CD4-positive, alpha-beta T cell treated with Interleukin-12 subunit alpha and Interleukin-12 subunit beta, for 1 hour (primary cell): ENCODE data around the gene KIAA2012.
A peak's percentile ranks its signal among the peaks of the same experiment; 100 is the strongest.
"Not testable (repeated sequence)": the region's sequence is repeated elsewhere in the genome, so short reads cannot be mapped to it uniquely, and the experiment has no call there.

Experiments used
- DNase-seq: peaks from one replicate; pipeline ENCODE4 v3.0.0-alpha.2; 2020

The KIAA2012 gene

GRCh38 chr2:202204855-202205254 lies 131.8 kb downstream of the KIAA2012 start:
- no peak for DNase-seq

- DNase-seq, result no peak
These were observed 135.5 kb downstream of the KIAA2012 start for GRCh38 chr2:202208526-202208925.

DNA sequence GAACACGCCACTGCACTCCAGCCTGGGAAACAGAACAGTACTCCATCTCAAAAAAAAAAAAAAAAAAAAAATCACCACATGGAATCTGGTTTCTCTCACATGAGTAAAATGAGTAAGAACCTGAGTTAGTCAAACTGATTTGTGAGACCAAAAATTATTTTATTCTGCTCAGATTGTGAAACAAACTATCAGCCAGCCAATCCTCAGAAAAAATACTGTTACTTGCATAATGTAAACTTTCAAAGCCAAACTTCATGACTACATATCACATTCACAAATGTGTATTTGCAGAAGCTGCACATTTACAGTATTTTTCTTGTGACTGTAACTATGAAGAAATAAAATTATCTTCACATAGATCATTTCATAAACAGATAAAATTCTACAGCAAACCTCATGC lies 142.1 kb downstream of the KIAA2012 start:
- no peak for DNase-seq

GRCh38 chr2:202221873-202222272 lies 148.8 kb downstream of the KIAA2012 start:
- DNase-seq, result no peak

- DNase-seq, result no peak
These were observed 164.8 kb downstream of the KIAA2012 start for GRCh38 chr2:202237787-202238233.

DNA sequence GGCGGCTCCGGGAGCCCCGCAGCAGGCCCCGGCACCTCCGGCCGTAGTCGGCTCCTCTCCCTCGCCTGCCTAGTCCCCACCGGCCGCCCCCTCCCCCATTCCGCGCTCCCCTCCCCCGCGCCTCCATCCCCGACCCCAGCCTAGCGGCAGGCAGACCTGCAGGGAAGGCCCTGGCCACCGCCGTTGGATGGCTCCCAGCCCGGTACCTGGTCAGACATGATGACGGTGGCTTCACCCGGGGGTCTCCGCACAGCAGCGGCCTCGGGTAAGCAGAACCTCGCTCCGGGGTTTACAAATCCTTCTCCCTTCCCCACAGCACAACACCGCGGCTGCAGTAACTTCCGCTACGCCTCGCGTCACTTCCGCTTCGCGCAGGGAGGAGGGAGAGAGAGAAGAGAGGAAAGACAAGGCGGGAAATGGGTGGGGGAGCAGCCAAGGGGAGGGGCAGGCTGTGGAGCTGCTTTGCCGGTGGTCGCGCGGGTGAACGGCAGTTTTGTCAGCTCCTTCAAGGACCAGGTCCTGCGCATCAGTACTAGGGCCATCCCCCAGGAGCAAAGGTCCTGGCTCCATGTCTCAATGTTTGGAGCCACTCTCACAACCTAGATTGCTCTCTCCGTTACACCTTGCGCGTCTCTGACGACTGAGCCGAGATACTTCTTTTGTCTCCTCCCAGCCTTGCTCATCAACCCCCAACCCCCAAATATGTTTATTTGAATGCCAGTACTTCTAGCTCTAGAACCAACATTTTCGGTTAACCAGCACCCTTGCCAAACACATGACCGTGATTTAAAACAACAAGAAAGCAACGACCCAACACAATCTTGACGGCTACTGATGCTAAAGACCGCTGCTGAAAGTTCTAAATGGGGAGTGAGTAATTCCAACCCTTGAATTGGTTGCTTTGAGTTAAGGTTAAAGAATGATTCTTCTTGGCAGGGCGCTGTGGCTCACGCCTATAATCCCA lies 165.5 kb downstream of the KIAA2012 start, which contains the start of gene SUMO1:
TSS of gene SUMO1 (minus strand) at position 364 of the 964 bp plus-strand sequence. CDS start at position 218, 146 bp downstream.
- peak; percentile 91 for DNase-seq

- not testable (repeated sequence) for DNase-seq
These were observed 174.7 kb downstream of the KIAA2012 start for GRCh38 chr2:202247710-202248109.

GRCh38 chr2:202249521-202250253 lies 176.6 kb downstream of the KIAA2012 start:
- DNase-seq, result no peak

DNA sequence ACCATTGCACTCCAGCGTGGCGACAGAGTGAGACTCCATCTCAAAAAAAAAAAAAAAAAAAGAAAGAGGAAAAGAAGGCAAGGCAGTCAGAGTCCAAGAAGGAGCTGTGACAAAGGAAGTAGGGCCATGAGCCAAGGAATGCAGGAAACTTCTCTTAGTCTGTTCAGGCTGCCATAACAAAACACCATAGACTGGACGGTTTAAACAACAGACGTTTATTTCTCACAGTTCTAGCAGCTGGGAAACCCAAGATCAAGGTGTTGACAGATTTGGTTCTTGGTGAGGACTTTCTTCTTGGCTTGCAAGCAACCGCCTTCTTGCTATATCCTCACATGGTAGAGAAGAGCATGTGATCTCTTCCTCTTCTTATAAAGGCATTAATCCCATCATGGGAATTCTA lies 178.4 kb downstream of the KIAA2012 start:
- DNase-seq, result no peak
